ENCODE results near the gene KLHL21.
"Not testable (repeated sequence)": the region's sequence is repeated elsewhere in the genome, so short reads cannot be mapped to it uniquely, and the experiment has no call there.

The KLHL21 gene

DNA sequence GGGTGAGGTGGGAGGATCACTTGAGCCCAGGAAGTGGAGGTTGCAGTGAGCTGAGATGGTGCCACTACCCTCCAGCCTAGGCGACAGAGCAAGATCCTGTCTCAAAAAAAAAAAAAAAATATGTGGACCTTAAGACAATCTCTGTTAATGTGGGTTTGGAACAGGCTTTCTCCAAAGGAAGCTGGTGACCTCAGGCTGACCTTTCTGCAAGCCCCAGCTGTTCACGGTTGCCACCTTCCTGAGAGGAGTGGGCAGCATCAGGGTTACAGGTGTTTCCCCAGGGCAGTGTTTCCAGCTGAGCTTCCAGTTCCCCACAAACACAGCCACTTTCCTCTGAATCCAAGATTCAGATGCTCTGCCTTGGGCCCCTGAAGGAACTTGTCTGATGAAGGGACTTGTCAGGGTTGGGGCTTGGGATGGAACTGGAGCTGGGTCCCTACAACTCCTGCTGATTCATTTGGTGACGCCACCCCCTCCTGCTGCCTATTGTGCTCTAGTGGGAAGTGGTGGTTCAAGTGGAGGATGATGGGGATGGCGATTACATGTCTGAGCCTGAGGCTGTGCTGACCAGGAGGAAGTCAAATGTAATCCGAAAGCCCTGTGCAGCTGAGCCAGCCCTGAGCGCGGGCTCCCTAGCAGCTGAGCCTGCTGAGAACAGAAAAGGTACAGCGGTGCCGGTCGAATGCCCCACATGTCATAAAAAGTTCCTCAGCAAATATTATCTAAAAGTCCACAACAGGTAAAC lies 20.9 kb downstream of the KLHL21 start:
- DNase-seq = no peak

DNA sequence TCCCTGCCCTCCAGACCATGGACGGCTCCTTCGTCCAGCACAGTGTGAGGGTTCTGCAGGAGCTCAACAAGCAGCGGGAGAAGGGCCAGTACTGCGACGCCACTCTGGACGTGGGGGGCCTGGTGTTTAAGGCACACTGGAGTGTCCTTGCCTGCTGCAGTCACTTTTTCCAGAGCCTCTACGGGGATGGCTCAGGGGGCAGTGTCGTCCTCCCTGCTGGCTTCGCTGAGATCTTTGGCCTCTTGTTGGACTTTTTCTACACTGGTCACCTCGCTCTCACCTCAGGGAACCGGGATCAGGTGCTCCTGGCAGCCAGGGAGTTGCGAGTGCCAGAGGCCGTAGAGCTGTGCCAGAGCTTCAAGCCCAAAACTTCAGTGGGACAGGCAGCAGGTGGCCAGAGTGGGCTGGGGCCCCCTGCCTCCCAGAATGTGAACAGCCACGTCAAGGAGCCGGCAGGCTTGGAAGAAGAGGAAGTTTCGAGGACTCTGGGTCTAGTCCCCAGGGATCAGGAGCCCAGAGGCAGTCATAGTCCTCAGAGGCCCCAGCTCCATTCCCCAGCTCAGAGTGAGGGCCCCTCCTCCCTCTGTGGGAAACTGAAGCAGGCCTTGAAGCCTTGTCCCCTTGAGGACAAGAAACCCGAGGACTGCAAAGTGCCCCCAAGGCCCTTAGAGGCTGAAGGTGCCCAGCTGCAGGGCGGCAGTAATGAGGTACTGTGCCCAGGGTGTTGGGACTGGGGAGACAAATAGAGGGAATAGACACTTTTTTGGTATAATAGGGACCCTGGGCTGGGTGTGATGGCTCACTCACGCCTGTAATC lies 21.9 kb downstream of the KLHL21 start:
- no peak for DNase-seq

- DNase-seq = no peak
Observed at GRCh38 chr1:6580119-6580592, 22.5 kb downstream of the KLHL21 start.

GRCh38 chr1:6579374-6580118 lies 23.1 kb downstream of the KLHL21 start, which contains the start of gene ZBTB48:
ZBTB48 (plus strand) TSS chr1:6579994; CDS start chr1:6580610, 616 bp downstream.
- peak; percentile 95 for DNase-seq

GRCh38 chr1:6578624-6579373 lies 23.9 kb downstream of the KLHL21 start:
- DNase-seq = no peak

- no peak for DNase-seq
Observed at GRCh38 chr1:6577831-6578525, 24.7 kb downstream of the KLHL21 start.

DNA sequence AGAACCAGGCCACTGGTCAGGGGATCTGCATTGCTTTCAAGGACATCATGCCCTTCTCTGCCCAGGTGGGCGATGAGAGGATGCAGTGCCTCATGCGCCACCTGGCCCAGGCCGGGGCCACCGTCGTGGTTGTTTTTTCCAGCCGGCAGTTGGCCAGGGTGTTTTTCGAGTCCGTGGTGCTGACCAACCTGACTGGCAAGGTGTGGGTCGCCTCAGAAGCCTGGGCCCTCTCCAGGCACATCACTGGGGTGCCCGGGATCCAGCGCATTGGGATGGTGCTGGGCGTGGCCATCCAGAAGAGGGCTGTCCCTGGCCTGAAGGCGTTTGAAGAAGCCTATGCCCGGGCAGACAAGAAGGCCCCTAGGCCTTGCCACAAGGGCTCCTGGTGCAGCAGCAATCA lies 27.9 kb downstream of the KLHL21 start:
- no peak for DNase-seq

DNA sequence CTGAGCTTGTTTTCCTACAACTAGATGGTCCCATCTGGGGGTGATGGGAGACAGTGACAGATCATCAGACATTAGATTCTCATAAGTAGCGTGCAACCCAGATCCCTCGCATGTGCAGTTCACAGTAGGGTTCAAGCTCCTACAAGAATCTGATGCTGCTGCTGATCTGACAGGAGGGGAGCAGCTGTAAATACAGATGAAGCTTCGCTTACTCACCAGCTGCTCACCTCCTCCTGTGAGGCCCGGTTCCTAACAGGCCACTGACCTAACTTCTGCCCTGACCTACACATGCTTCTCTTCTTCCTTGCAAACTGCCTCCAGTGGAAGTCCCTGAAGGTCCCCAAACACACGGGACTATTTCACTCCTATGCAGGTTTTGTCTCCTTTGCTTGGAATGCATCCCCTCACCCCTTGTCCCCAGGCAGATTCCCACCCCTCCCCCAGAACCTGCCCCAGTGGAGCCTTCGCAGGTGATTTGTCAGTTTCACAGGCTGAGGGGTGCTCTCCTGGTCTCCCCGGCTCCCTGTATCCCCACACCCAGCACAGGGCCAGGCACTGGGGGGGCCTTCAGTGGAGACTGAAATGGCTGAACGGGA lies 28.5 kb downstream of the KLHL21 start:
- DNase-seq = no peak

GRCh38 chr1:6572653-6573383 lies 29.9 kb downstream of the KLHL21 start:
- DNase-seq = no peak

- DNase-seq = no peak
Observed at GRCh38 chr1:6570987-6571386, 31.7 kb downstream of the KLHL21 start.

- DNase-seq = no peak
Observed at GRCh38 chr1:6570100-6570499, 32.6 kb downstream of the KLHL21 start.

DNA sequence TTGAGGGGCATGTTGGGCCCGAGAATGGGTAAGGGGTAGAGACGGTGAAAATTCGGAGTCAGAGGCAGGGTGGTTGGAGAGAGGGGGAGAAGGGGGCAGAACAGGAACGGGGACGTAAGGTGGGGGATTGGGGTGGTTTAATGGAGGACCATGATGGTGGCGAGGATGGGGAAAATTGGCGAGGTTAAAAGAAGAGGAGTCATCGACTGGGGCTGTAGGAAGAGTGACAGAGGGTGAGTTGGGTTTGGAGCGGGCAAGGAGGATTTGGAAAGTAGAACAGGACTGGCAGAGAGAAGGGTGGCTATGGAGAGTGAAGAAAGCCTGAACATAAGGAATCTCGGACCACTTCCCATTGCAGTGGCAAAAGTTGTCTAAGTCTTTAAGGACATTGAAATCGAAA lies 33.6 kb downstream of the KLHL21 start:
- no peak for DNase-seq

DNA sequence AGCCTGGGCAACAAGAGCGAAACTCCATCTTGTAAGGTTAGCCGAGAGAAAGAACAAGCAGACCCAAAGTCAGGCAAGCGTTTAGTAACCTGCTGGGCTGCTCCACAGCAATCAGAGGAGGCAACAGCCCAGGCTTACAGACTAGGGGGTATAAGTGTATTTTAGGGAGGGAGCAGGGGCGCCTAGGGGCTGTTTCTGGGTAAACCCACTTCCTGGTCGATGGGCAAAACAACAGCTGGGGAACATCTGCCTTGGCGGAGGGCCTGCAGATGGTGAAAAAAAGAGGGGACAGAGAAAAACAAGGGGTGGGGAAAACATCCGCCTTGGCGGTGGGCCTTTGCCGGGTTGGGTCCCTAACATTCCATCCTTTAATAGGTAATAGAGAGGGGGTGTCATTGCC lies 42.4 kb downstream of the KLHL21 start:
- no peak for DNase-seq

- not testable (repeated sequence) for DNase-seq
Observed at GRCh38 chr1:6559161-6559560, 43.5 kb downstream of the KLHL21 start.

DNA sequence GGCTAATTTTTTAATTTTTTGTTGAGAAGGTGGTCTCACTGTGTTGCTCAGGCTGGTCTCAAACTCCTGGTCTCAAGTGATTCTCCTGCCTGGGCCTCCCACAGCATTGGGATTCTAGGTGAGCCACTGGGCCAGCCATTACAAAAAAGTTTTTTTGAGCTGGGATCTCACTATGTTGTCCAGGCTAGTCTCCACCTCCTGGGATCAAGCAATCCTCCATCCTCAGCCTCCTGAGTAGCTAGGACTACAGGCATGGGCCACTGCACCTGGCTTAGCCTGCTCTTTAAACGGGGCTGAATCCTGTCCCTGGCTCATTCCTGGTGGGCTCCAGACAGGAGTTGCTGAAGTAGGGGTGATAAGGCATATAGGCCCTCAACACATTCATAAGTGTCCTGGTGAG lies 45.1 kb downstream of the KLHL21 start:
- no peak for DNase-seq

GRCh38 chr1:6554907-6555778 lies 47.5 kb downstream of the KLHL21 start, which contains the start of gene TAS1R1:
TAS1R1 (plus strand) TSS chr1:6555307; CDS start chr1:6555374, 67 bp downstream.
- DNase-seq = no peak

- DNase-seq = peak; percentile 81
Observed at GRCh38 chr1:6554031-6554906, 48.4 kb downstream of the KLHL21 start, which contains the start of gene NOL9. NOL9 (minus strand) TSS chr1:6554513; CDS start chr1:6554502, 11 bp downstream.

GRCh38 chr1:6547301-6547700 lies 55.4 kb downstream of the KLHL21 start:
- DNase-seq = no peak
